Stomach smooth muscle (tissue), 2 donors: Measurements from ENCODE around the gene RNF26.

Experiments used
- H3K27ac ChIP-seq: one replicate; pipeline ENCODE4 v1.7.0; 2013; ENCODE audit warnings: mild to moderate bottlenecking, low read length, inconsistent platforms
- H3K27me3 ChIP-seq, 2 donors: one replicate each; pipeline ENCODE4 v1.7.0; 2013; ENCODE audit warnings: low read length in 2 of 2; ENCODE audit not compliant: insufficient read depth in 2 of 2, control insufficient read depth in 1 of 2
- H3K36me3 ChIP-seq, 2 donors: one replicate each; pipeline ENCODE4 v1.7.0; 2013; ENCODE audit warnings: low read length in 2 of 2; ENCODE audit not compliant: control insufficient read depth in 2 of 2, insufficient read depth in 2 of 2
- H3K4me1 ChIP-seq: one replicate; pipeline ENCODE4 v1.7.0; 2013; ENCODE audit warnings: low read length; ENCODE audit not compliant: control insufficient read depth, insufficient read depth
- H3K4me3 ChIP-seq, 2 donors: one replicate each; pipeline ENCODE4 v1.7.0; 2013; ENCODE audit warnings: low read length in 2 of 2
- H3K9ac ChIP-seq, 2 donors: one replicate each; pipeline ENCODE4 v1.7.0; 2013; ENCODE audit warnings: low read length in 2 of 2, mild to moderate bottlenecking in 1 of 2
- H3K9me3 ChIP-seq, 2 donors: one replicate each; pipeline ENCODE4 v1.7.0; 2013; ENCODE audit warnings: low read length in 2 of 2; ENCODE audit not compliant: control insufficient read depth in 2 of 2
- donor health status: healthy.
- donor health status: Pancreatic carcinoma.

The RNF26 gene

GRCh38 chr11:119366690-119367620 is 32.6 kb downstream of the RNF26 start:
- Histone ChIP-seq H3K27me3 (no peaks in the 10 kb centered on the region), H3K4me1 (peaks cover 89% of the 10 kb centered on the region), H3K9me3 (no peaks in the 10 kb centered on the region), H3K9ac (peak overlapping the region in 1 of 2 donors; percentile 29), H3K4me3 (peak overlapping the region in 1 of 2 donors; percentile 44), H3K36me3 (no peaks in the 10 kb centered on the region), H3K27ac (peak overlapping the region; percentile 81)

- peak overlapping the region in 1 of 2 donors; percentile 44 for H3K4me3 ChIP-seq
- peak overlapping the region; percentile 46 to 69 for H3K9ac ChIP-seq
- no peaks in the 10 kb centered on the region for H3K9me3 ChIP-seq
- H3K36me3 ChIP-seq: no peaks in the 10 kb centered on the region
- H3K27me3 ChIP-seq: no peaks in the 10 kb centered on the region
- H3K27ac ChIP-seq: peak overlapping the region; percentile 81
- H3K4me1 ChIP-seq: peaks cover 88% of the 10 kb centered on the region
Measured at GRCh38 chr11:119367661-119368120, 33.4 kb downstream of the RNF26 start.

GRCh38 chr11:119368121-119369034 is 34.1 kb downstream of the RNF26 start:
- Histone ChIP-seq H3K4me1 (peaks cover 84% of the 10 kb centered on the region), H3K27me3 (no peaks in the 10 kb centered on the region), H3K4me3 (peak overlapping the region; percentile 47 to 60), H3K9me3 (no peaks in the 10 kb centered on the region), H3K27ac (peak overlapping the region; percentile 81), H3K9ac (peak overlapping the region; percentile 46 to 69), H3K36me3 (no peaks in the 10 kb centered on the region)

- Histone ChIP-seq H3K9me3 (no peaks in the 10 kb centered on the region), H3K36me3 (no peaks in the 10 kb centered on the region), H3K27ac (peak overlapping the region; percentile 81), H3K4me3 (peak overlapping the region; percentile 47 to 60), H3K9ac (peak overlapping the region in 1 of 2 donors; percentile 69), H3K4me1 (peaks cover 88% of the 10 kb centered on the region), H3K27me3 (no peaks in the 10 kb centered on the region)
Measured at GRCh38 chr11:119369132-119369925, 35.0 kb downstream of the RNF26 start.

GRCh38 chr11:119370486-119371046 is 36.2 kb downstream of the RNF26 start:
- H3K9me3 ChIP-seq: no peaks in the 10 kb centered on the region
- H3K4me1 ChIP-seq: peaks cover 88% of the 10 kb centered on the region
- H3K27me3 ChIP-seq: no peaks in the 10 kb centered on the region
- peak overlapping the region; percentile 60 for H3K27ac ChIP-seq
- H3K9ac ChIP-seq: peak overlapping the region in 1 of 2 donors; percentile 51
- no peak overlapping the region for H3K4me3 ChIP-seq
- no peaks in the 10 kb centered on the region for H3K36me3 ChIP-seq

GRCh38 chr11:119371067-119371601 is 36.8 kb downstream of the RNF26 start:
- H3K4me3 ChIP-seq: no peak overlapping the region
- peaks cover 91% of the 10 kb centered on the region for H3K4me1 ChIP-seq
- H3K36me3 ChIP-seq: no peaks in the 10 kb centered on the region
- H3K9ac ChIP-seq: peak overlapping the region; percentile 29 to 51
- no peaks in the 10 kb centered on the region for H3K27me3 ChIP-seq
- no peaks in the 10 kb centered on the region for H3K9me3 ChIP-seq
- H3K27ac ChIP-seq: peak overlapping the region; percentile 60

GRCh38 chr11:119371778-119372182 is 37.5 kb downstream of the RNF26 start:
- Histone ChIP-seq H3K9me3 (no peaks in the 10 kb centered on the region), H3K27me3 (no peaks in the 10 kb centered on the region), H3K36me3 (no peaks in the 10 kb centered on the region), H3K4me3 (no peak overlapping the region), H3K9ac (peak overlapping the region in 1 of 2 donors; percentile 5), H3K27ac (peak overlapping the region; percentile 60), H3K4me1 (peaks cover 92% of the 10 kb centered on the region)

- Histone ChIP-seq H3K27me3 (no peaks in the 10 kb centered on the region), H3K27ac (peak overlapping the region; percentile 60), H3K4me1 (peaks cover 92% of the 10 kb centered on the region), H3K36me3 (no peaks in the 10 kb centered on the region), H3K9ac (peak overlapping the region in 1 of 2 donors; percentile 29), H3K9me3 (no peaks in the 10 kb centered on the region), H3K4me3 (no peak overlapping the region)
Measured at GRCh38 chr11:119372260-119373058, 38.1 kb downstream of the RNF26 start.
